GM19455 (cell line): Measurements from ENCODE around the gene RAB40B.

Experiments
- ATAC-seq: cut with Tn5 transposase; IDR thresholded peaks from one replicate; pipeline ENCODE4 v1.9.1; 2021; ENCODE audit not compliant: unreplicated experiment

Gene RAB40B

DNA sequence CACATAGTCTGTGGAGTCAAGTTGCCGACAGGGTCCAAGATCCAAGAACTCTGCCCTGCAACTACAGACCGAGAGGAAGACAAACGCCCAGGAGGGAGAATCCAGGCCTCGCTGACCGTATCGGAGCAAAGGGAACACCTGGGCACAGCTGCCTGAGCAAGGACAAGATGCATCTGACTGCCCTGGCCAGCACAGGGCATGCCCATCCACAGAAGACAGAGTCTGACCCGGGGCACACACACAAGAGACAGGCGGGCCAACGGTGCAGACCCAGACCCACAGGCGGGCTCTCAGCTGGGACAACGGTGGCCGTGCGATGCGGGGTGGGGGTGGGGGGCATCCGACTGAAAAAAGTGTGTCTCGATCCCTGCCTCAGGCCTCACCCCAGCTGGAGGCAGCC lies 6.2 kb downstream of the RAB40B start:
- ATAC-seq = no peak

- no peak for ATAC-seq
Measured at GRCh38 chr17:82691714-82692113, 6.8 kb downstream of the RAB40B start.

GRCh38 chr17:82690786-82691489 lies 7.6 kb downstream of the RAB40B start:
- ATAC-seq = no peak

- no peak for ATAC-seq
Measured at GRCh38 chr17:82689077-82689476, 9.4 kb downstream of the RAB40B start.

- ATAC-seq = no peak
Measured at GRCh38 chr17:82687871-82688270, 10.6 kb downstream of the RAB40B start.

DNA sequence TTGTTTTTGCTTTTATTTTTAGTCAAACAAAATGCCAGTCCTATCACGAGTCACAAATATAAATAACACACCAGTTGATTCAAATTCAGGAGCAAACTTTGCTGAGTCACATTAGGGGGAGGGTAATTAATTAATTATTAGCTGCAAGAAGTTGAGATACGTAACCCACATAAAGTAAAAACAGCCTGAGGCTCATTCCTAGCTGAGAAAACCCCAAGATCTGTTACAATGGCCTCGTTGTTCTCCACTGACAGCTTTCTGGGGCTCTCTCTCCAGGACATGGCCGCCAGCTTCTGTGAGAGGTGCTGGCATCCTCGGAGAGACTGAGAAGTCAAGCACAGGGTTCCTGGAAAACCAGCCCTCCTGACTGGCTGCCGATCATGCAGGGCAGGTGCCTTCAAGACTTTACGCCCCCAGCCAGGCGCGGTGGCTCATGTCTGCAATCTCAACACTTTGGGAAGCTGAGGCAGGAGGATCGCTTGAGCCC lies 11.1 kb downstream of the RAB40B start:
- ATAC-seq = no peak

GRCh38 chr17:82686366-82687324 lies 11.9 kb downstream of the RAB40B start:
- no peak for ATAC-seq

- ATAC-seq = no peak
Measured at GRCh38 chr17:82685291-82685690, 13.2 kb downstream of the RAB40B start.

GRCh38 chr17:82684228-82684841 lies 14.2 kb downstream of the RAB40B start:
- ATAC-seq = no peak

GRCh38 chr17:82683534-82683933 lies 15.0 kb downstream of the RAB40B start:
- no peak for ATAC-seq

- ATAC-seq = no peak
Measured at GRCh38 chr17:82681547-82681946, 17.0 kb downstream of the RAB40B start.

- no peak for ATAC-seq
Measured at GRCh38 chr17:82679586-82680465, 18.7 kb downstream of the RAB40B start.

DNA sequence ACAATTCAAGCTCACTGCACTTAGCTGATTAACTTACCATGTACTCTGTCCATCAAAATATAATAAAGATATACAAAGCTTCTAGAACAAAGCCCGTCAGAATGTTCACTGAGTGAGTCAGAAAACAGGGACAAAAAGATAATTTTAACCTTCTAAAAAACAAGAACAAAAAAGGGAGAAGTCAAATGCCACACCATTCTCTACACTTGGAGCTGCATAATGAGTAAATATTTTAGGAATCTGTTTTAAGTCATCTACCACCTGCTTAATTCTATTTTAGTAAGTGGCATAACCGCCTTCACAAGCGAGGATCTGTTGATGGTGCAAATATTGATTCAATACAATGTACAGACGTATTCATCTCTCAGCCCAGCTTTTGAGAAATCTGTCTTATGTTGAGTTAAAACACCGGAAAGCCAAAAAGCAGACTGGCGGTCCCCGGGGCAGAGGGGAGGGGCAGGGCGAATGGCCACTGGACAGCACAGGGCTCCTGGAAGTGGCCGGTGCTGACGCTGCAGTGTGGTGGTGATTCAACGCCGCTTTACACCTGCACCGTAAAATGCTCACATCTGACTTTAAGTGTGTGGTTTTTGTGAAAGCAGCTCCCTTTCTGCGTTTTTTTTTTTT lies 20.1 kb downstream of the RAB40B start:
- no peak for ATAC-seq

DNA sequence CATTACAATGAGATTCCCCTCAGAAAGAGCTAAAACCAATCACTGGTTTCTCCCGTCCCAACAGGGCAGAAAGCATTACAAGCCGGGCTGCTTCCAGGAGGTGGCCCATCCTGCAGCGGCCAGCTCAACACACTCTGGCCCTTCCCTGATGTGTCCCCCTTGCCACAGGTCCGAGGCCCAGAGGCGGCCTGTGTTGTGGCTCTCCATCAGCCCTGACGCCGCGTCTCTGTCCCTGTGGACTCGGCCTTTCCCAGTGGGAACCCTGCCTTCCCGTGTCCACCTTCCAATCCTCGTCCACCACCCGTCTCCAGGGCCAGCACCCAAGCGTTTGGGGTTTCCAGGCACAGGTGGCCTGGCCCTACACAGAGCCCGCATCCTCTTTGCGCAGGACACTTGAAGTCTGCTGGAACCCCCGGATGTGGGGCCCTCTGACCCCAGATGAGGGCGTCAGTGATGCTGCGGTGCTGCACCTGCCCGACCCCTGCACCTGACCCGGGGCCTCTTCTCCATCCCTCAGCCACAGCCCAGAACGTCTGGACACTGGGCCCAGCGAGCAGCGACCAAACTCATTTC lies 21.1 kb downstream of the RAB40B start:
- no peak for ATAC-seq

DNA sequence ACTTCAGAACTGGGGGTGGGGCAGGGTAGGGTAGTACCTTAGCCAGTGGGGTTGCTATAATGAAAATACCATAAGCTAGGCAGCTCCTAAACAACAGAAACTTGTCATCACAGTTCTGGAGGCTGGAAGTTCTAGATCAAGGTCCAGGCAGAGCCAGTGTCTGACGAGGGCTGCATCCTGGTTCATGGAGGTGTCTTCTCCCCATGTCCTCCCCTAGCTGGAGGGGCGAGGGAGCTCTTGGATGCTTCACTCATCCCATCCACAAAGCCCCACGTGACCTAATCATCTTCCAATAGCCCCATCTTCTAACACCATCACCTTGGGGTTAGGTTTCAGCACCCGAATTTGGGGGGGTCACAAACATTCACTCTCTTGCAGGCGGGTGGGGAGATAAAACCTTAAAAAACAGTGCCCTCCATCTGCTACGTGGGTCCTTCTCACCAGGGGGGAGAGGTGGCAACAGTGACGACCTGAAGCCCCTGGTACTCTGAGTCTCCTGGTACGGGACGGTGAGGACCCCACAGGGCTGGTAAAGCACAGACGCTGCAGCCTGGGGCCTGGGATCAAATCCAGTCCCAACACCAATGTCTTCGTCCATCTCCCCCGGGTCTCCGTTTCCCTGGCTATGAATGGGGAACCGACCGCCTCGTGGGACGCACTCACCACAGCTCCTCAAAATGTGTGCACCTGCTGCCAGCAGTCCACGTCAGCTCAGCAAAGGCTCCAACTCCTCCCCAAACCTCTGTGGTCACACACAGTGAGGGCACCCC lies 22.8 kb downstream of the RAB40B start:
- ATAC-seq = no peak

GRCh38 chr17:82674656-82675475 lies 23.6 kb downstream of the RAB40B start:
- no peak for ATAC-seq

DNA sequence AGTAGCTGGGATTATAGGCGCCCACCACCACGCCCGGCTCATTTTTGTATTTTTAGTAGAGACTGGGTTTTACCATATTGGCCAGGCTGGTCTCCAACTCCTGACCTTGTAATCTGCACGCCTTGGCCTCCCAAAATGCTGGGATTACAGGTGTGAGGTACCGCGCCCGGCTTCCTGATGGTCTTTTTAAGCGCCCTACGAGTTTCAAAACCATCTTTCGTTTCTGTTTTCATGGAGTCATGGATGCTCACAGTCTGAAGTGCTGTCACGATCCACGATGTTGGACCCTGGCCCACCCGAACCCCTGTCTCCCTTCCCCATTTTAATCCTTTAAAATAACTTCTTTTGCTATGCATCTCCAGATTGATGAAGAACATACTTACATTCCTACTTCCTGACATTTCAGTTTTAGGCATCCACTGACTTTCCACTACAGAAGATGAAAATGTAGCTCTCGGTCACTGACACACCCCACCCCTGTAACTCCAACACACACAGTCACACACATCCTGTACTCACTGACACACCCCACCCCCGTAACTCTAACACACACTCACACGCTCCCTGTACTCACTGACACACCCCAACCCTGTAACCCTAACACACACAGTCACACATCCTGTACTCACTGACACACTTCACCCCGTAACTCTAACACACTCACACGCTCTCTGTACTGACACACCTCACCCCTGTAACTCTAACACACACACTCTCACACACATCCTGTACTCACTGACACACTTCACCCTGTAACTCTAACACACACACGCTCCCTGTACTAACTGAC lies 27.6 kb downstream of the RAB40B start:
- no peak for ATAC-seq
